ENCODE results near the gene IQCK.

GRCh38 chr16:19876501-19877059 lies 158.5 kb downstream of the IQCK start:
- TF ChIP-seq CTCF (IDR thresholded peaks at IDR 0.05; ENCODE audit: low read depth, low read length) = no peak
- TF ChIP-seq EZH2phosphoT487 (IDR thresholded peaks at IDR 0.05; ENCODE audit: low read depth) = no peak
